ENCODE results near the gene NXF2B. TPM values are rescaled to one million over a fixed set of nuclear protein-coding genes. Genes with fewer than 3 reads are reported as not detected.

Gene NXF2B
- total RNA-seq, 2 experiments from 2014 or later, result not detected

GRCh38 chrX:102339312-102340298 lies 100.2 kb downstream of the NXF2B start:
- Mint-ChIP-seq H3K4me1 (ENCODE audit: low read depth) (no peaks in the 10 kb centered on the region), H3K27me3 (peaks cover 1% of the 10 kb centered on the region), H3K27ac (no peak overlapping the region), H3K4me3 (no peak overlapping the region), H3K9me3 (no peaks in the 10 kb centered on the region), H3K36me3 (ENCODE audit: low read depth) (no peaks in the 10 kb centered on the region)
- peak; percentile 2 for DNase-seq
- CTCF ChIA-PET, result interaction anchor here (0.9 kb wide), 1 partner anchor 156 kb away, joined by 3 read pairs; no protein-coding TSS in a partner anchor
- POLR2A ChIA-PET, result no interaction called here
- peak; percentile 47 for ATAC-seq
- TF ChIP-seq, protein P1, sequence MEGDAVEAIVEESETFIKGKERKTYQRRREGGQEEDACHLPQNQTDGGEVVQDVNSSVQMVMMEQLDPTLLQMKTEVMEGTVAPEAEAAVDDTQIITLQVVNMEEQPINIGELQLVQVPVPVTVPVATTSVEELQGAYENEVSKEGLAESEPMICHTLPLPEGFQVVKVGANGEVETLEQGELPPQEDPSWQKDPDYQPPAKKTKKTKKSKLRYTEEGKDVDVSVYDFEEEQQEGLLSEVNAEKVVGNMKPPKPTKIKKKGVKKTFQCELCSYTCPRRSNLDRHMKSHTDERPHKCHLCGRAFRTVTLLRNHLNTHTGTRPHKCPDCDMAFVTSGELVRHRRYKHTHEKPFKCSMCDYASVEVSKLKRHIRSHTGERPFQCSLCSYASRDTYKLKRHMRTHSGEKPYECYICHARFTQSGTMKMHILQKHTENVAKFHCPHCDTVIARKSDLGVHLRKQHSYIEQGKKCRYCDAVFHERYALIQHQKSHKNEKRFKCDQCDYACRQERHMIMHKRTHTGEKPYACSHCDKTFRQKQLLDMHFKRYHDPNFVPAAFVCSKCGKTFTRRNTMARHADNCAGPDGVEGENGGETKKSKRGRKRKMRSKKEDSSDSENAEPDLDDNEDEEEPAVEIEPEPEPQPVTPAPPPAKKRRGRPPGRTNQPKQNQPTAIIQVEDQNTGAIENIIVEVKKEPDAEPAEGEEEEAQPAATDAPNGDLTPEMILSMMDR (IDR thresholded peaks at IDR 0.05), result no peak
- intact Hi-C loops (cut with micrococcal nuclease), result no loop called here

- H3K27ac Mint-ChIP-seq, result no peak overlapping the region
Observed at GRCh38 chrX:102338162-102338561, 101.6 kb downstream of the NXF2B start.

More at GRCh38 chrX:102338162-102338561, 101.6 kb downstream of the NXF2B start:
- H3K4me1 Mint-ChIP-seq (ENCODE audit: low read depth), result no peaks in the 10 kb centered on the region
- no peak for ATAC-seq
- H3K27me3 Mint-ChIP-seq, result no peaks in the 10 kb centered on the region
- intact Hi-C loops (cut with micrococcal nuclease), result no loop called here
- H3K4me3 Mint-ChIP-seq, result no peak overlapping the region
- POLR2A ChIA-PET, result no interaction called here
- no peaks in the 10 kb centered on the region for H3K9me3 Mint-ChIP-seq
- H3K36me3 Mint-ChIP-seq (ENCODE audit: low read depth), result no peaks in the 10 kb centered on the region
- no peak for DNase-seq
- TF ChIP-seq, protein P1 (IDR thresholded peaks at IDR 0.05), result no peak
- CTCF ChIA-PET, result interaction anchor here (0.9 kb wide), 1 partner anchor 157 kb away, joined by 3 read pairs; no protein-coding TSS in a partner anchor

Other genes with a start within 250 kb of the NXF2B start
- gene TCP11X1, start 224.7 kb downstream of the NXF2B start, total RNA-seq, result not detected
- not detected for gene NXF2, start 192.8 kb downstream of the NXF2B start, total RNA-seq
- not detected for gene TCP11X2, start 31.8 kb upstream of the NXF2B start, total RNA-seq
- under 1 TPM in 1 of 2 experiments, not detected in 1; 0.54 TPM for gene TMSB15A, start 76.7 kb upstream of the NXF2B start, total RNA-seq
- gene ARMCX5, start 159.5 kb upstream of the NXF2B start, total RNA-seq, result 1 to 10 TPM; 9.4 TPM
- 1 to 10 TPM; 3.0 to 3.9 TPM for gene GPRASP1, start 211.5 kb upstream of the NXF2B start, total RNA-seq

Measured in activated CD8-positive, alpha-beta T cell treated with anti-CD3 and anti-CD28 coated beads for 36 hours (primary cell).